ENCODE measurements around the gene SH3BP1.

Gene SH3BP1

DNA sequence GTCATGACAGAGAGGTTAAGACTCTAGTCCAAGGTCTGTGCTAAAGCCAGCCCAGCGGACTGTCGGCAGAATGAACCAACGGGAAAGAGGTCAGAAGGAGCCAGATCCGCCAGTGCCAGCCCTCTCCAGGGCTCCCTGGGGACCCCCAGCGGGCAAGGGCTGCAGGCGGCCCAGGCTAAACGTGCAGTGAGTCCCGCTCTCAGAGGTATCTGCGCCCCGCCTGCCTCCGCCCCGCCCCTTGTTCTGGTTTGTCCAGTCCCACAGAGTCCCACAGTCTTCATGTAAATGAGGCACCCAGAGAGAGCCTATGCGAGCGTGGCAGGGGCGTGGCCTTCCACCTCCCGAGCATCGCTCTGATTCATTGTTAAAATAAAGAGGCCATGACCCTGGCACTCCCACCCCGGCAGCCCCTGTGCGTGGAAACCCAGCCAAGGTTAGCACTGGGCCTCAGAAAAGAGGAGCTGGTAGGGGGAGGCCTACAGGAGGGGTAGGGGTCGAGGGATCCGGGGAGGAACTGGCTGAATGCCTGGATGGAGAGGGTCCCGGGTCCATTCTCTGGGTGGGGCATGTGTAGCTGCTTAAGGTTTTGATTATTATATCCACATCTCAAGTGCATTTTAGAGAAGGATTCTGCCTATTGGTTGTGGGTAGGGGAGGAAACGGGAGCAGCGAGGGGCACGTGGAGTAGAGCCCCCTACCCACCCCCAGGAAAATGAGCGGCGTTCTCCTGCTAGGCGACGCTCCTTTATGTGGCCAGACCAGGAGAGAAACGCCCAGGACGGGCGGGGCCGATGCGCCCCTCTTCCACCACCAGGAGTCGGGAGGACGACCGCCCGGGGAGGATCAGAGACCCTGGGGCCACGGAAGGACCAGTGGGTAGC lies 57.4 kb downstream of the SH3BP1 start, which contains the start of gene TRIOBP:
Gene TRIOBP, plus strand, starts transcription at position 392 of the 881 bp plus-strand sequence. CDS start 4,318 bp downstream, outside the sequence.
- FAIRE-seq: peak; percentile 88

GRCh38 chr22:37697538-37697835 lies 58.0 kb downstream of the SH3BP1 start:
- FAIRE-seq (no peak), DNase-seq (ENCODE audit: extremely low spot score, insufficient read length, low read depth) (no peak)

More for the DNA sequence above, 57.4 kb downstream of the SH3BP1 start, which contains the start of gene TRIOBP:
- DNase-seq (ENCODE audit: extremely low spot score, insufficient read length, low read depth): peak; percentile 65

- no peak for DNase-seq (ENCODE audit: extremely low spot score, insufficient read length, low read depth)
- FAIRE-seq: no peak
These were observed 61.8 kb downstream of the SH3BP1 start for GRCh38 chr22:37701141-37701786.

DNA sequence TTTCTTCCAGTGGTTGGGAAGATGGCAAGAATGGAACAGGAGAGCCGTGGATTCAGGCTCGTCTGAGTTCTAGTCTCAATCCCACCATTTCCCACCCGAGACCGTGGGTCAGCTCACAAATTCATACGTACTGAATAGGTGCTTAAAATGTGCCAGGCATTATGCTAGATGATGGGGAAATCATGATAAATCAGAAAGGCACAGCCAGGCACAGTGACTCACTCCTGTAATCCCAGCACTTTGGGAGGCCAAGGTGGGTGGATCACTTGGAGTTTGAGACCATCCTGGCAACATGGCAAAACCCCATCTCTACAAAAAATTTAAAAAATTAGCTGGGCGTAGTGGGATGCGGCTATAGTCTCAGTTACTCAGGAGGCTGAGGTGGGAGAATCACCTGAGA lies 64.4 kb downstream of the SH3BP1 start:
- no peak for FAIRE-seq

DNA sequence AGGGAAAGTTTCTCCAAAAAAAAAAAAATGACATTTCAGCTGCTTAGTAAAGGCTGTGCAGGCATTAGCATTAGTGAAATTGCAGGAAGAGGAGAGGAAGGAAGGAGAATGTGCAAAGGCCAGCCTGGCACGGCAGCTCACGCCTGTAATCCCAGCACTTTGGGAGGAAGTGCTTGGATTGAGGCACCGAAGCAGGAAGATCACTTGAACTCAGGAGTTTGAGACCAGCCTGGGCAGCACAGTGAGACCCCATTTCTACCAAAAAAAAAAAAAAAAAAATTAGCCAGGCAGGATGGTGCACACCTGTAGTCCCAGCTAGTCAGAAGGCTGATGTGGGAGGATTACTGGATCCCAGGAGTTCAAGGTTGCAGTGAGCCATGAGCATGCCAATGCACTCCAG lies 65.2 kb downstream of the SH3BP1 start:
- DNase-seq (ENCODE audit: extremely low spot score, insufficient read length, low read depth) (no peak), FAIRE-seq (no peak)

More for the DNA sequence above, 64.4 kb downstream of the SH3BP1 start:
- no peak for DNase-seq (ENCODE audit: extremely low spot score, insufficient read length, low read depth)

- no peak for FAIRE-seq
- no peak for DNase-seq (ENCODE audit: extremely low spot score, insufficient read length, low read depth)
These were observed 65.7 kb downstream of the SH3BP1 start for GRCh38 chr22:37705205-37705604.
